ENCODE measurements around the gene MAP4K5. TPM values are rescaled to one million over a fixed set of nuclear protein-coding genes. Genes with fewer than 3 reads are reported as not detected.

Gene MAP4K5
- total and polyA plus RNA-seq, 2 of the 13 experiments (the other 11 are each of a cell fraction or from before 2014, with no cell fraction given): 12.7 to 23.9 TPM

DNA sequence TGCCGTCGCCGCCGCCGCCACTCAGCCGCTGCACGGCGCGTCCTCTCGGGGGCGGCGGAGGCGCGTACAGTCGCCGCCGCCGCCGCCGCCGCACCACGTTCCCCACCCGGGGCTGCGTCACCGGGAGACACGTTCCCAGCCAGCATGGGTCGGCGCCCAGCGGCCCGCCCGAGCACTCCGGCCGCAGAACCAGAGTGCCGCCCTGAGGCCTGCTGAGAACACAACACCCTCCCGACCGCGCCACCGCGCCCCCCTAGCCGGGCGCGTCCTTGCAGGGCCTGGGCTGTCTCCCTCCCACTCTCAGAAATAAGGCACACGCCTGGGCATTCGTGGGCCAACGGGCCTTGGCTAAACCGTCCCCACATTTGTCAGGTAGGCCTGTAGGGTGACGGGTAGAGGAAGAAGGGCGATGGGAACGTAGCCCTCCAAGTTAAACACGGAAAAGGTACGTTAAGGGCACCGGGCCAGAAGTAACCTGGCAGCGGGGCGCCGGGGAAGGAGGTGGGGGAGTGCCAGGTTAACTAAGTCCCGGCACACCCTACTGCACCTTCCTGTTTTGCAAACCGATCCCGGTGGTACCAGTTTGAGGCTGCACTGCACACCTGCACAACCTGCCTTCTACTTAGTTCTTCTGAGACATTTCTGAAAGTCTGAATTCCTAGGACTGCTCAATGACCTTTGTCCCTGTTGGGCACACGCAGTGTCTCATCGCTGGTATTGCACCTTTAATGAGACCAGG, at the start of gene MAP4K5 (continued):
- TF ChIP-seq HMGXB4 (CRISPR knock-in tag; IDR thresholded peaks at IDR 0.05; ENCODE audit: borderline replicate concordance in 1 of 2, low read depth in 1 of 2): peak; percentile 94 to 96
- TF ChIP-seq, protein P1, sequence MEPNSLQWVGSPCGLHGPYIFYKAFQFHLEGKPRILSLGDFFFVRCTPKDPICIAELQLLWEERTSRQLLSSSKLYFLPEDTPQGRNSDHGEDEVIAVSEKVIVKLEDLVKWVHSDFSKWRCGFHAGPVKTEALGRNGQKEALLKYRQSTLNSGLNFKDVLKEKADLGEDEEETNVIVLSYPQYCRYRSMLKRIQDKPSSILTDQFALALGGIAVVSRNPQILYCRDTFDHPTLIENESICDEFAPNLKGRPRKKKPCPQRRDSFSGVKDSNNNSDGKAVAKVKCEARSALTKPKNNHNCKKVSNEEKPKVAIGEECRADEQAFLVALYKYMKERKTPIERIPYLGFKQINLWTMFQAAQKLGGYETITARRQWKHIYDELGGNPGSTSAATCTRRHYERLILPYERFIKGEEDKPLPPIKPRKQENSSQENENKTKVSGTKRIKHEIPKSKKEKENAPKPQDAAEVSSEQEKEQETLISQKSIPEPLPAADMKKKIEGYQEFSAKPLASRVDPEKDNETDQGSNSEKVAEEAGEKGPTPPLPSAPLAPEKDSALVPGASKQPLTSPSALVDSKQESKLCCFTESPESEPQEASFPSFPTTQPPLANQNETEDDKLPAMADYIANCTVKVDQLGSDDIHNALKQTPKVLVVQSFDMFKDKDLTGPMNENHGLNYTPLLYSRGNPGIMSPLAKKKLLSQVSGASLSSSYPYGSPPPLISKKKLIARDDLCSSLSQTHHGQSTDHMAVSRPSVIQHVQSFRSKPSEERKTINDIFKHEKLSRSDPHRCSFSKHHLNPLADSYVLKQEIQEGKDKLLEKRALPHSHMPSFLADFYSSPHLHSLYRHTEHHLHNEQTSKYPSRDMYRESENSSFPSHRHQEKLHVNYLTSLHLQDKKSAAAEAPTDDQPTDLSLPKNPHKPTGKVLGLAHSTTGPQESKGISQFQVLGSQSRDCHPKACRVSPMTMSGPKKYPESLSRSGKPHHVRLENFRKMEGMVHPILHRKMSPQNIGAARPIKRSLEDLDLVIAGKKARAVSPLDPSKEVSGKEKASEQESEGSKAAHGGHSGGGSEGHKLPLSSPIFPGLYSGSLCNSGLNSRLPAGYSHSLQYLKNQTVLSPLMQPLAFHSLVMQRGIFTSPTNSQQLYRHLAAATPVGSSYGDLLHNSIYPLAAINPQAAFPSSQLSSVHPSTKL (CRISPR knock-in tag; IDR thresholded peaks at IDR 0.05): peak; percentile 27; the same call in 1 of the 2 replicates
- TF ChIP-seq, protein P2, sequence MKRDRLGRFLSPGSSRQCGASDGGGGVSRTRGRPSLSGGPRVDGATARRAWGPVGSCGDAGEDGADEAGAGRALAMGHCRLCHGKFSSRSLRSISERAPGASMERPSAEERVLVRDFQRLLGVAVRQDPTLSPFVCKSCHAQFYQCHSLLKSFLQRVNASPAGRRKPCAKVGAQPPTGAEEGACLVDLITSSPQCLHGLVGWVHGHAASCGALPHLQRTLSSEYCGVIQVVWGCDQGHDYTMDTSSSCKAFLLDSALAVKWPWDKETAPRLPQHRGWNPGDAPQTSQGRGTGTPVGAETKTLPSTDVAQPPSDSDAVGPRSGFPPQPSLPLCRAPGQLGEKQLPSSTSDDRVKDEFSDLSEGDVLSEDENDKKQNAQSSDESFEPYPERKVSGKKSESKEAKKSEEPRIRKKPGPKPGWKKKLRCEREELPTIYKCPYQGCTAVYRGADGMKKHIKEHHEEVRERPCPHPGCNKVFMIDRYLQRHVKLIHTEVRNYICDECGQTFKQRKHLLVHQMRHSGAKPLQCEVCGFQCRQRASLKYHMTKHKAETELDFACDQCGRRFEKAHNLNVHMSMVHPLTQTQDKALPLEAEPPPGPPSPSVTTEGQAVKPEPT (CRISPR knock-in tag; IDR thresholded peaks at IDR 0.05; ENCODE audit: low read depth): peak; percentile 84; the same call in 1 of the 2 replicates
- TF ChIP-seq RXRA (CRISPR knock-in tag; IDR thresholded peaks at IDR 0.05): peak; percentile 71
- peak; percentile 98 for TF ChIP-seq ZNF142 (CRISPR knock-in tag; IDR thresholded peaks at IDR 0.05)
- TF ChIP-seq ZNF674 (CRISPR knock-in tag; IDR thresholded peaks at IDR 0.05; ENCODE audit: low read depth): 0 out of 2 replicates have a peak, but pooled peaks have one; percentile 46
- TF ChIP-seq ZSCAN20 (CRISPR knock-in tag; IDR thresholded peaks at IDR 0.05; ENCODE audit: borderline replicate concordance): 0 out of 2 replicates have a peak, but pooled peaks have one; percentile 35
- TF ChIP-seq SPEN (CRISPR knock-in tag; IDR thresholded peaks at IDR 0.05; ENCODE audit: low read depth): peak; percentile 59
- TF ChIP-seq, protein P3, sequence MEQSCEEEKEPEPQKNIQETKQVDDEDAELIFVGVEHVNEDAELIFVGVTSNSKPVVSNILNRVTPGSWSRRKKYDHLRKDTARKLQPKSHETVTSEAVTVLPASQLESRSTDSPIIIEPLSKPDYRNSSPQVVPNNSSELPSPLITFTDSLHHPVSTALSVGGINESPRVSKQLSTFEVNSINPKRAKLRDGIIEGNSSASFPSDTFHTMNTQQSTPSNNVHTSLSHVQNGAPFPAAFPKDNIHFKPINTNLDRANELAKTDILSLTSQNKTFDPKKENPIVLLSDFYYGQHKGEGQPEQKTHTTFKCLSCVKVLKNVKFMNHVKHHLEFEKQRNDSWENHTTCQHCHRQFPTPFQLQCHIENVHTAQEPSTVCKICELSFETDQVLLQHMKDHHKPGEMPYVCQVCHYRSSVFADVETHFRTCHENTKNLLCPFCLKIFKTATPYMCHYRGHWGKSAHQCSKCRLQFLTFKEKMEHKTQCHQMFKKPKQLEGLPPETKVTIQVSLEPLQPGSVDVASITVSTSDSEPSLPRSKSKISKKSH (CRISPR knock-in tag; IDR thresholded peaks at IDR 0.05; ENCODE audit: borderline replicate concordance): 0 out of 2 replicates have a peak, but pooled peaks have one; percentile 48
- TF ChIP-seq KMT2A (CRISPR knock-in tag; IDR thresholded peaks at IDR 0.05): peak; percentile 71; the same call in 1 of the 2 replicates
- TF ChIP-seq ZNF672 (CRISPR knock-in tag; IDR thresholded peaks at IDR 0.05): no peak
